ENCODE measurements around the gene WDFY4. TPM values are rescaled to one million over a fixed set of nuclear protein-coding genes. Genes with fewer than 3 reads are reported as not detected.

Gene WDFY4
- total and polyA plus RNA-seq, 2 of the 13 experiments (the other 11 are each of a cell fraction or from before 2014, with no cell fraction given) = not detected

GRCh38 chr10:48651293-48651692 is 33.4 kb upstream of the WDFY4 start:
- Histone ChIP-seq H4K20me1 (ENCODE audit: insufficient read depth, low read length) (no peaks in the 10 kb centered on the region), H3K27me3 (ENCODE audit: control insufficient read depth in 1 of 2, insufficient read depth in 2 of 2, low read length in 2 of 2) (peaks cover 2 to 21% of the 10 kb centered on the region in 2 experiments; a peak in 4 of 5 replicates), H3K4me2 (ENCODE audit: low read depth, low read length) (no peak overlapping the region), H3K36me3 (replicated peaks in 1 of 2; ENCODE audit: control insufficient read depth in 1 of 2, insufficient read depth in 2 of 2, low read length in 2 of 2) (no peaks in the 10 kb centered on the region), H3K4me1 (ENCODE audit: insufficient read depth, low read length) (peaks cover 8% of the 10 kb centered on the region), H3K9me3 (ENCODE audit: low read length) (no peaks in the 10 kb centered on the region), H3K4me3 (replicated peaks in 1 of 3; ENCODE audit: insufficient read depth in 1 of 3, low read depth in 2 of 3, low read length in 3 of 3) (no peak overlapping the region), H3K27ac (ENCODE audit: extremely low read length, insufficient read depth, low read length) (no peak overlapping the region), H3K79me2 (ENCODE audit: insufficient read depth, low read length) (no peaks in the 10 kb centered on the region), H2AFZ (ENCODE audit: low read length) (no peak overlapping the region), H3K9ac (ENCODE audit: insufficient read depth, low read depth, low read length) (no peak overlapping the region)
- in situ Hi-C loops (cut with HindIII; ENCODE audit: extremely low pct_ligation_motif_present, low pct_unique_long_range_greater_than_20kb) = loop anchor here (10.0 to 25.0 kb wide), 3 partner anchors 289 to 864 kb away; no protein-coding TSS in a partner anchor
- intact Hi-C loops (cut with micrococcal nuclease; ENCODE audit: unreplicated experiment) = no loop called here
- ATAC-seq (no peak), DNase-seq (ENCODE audit: low spot score) (no peak), FAIRE-seq (no peak)
- WGBS (ENCODE audit: low lambda C conversion rate) = 0% methylated on average over 2 of the region's 2 CpGs
- ChIA-PET CTCF (ENCODE audit: low intra/inter-chr PET ratio, low total read pairs) (no interaction called here), POLR2A (no interaction called here)
- no TSS peak for BruUV-seq (replicated peaks)
- TF ChIP-seq NFRKB (IDR thresholded peaks at IDR 0.05) = no peak
- no peak for TF ChIP-seq ZNF639 (CRISPR knock-in tag; conservative IDR thresholded peaks at IDR 0.05)
- no peak for TF ChIP-seq ZNF646 (CRISPR knock-in tag; IDR thresholded peaks at IDR 0.05)
- TF ChIP-seq ADNP (CRISPR knock-in tag; IDR thresholded peaks at IDR 0.05) = no peak
- TF ChIP-seq ZNF451 (CRISPR knock-in tag; IDR thresholded peaks at IDR 0.05) = no peak
- TF ChIP-seq CCAR2 (optimal IDR thresholded peaks at IDR 0.05; ENCODE audit: low read depth, low read length) = no peak
- TF ChIP-seq CREM (IDR thresholded peaks at IDR 0.05) = no peak
- TF ChIP-seq CREM (CRISPR knock-in tag; IDR thresholded peaks at IDR 0.05) = no peak
- no peak for TF ChIP-seq ZKSCAN5 (CRISPR knock-in tag; IDR thresholded peaks at IDR 0.05)
- no peak for TF ChIP-seq DBP (CRISPR knock-in tag; IDR thresholded peaks at IDR 0.05; ENCODE audit: not compliant biosample characterization)
- TF ChIP-seq TFAP4 (IDR thresholded peaks at IDR 0.05; ENCODE audit: borderline replicate concordance, low read depth) = no peak
- no peak for TF ChIP-seq ATF3 (CRISPR knock-in tag; IDR thresholded peaks at IDR 0.05)
- no peak for TF ChIP-seq ZFP36 (IDR thresholded peaks at IDR 0.05; ENCODE audit: borderline replicate concordance, low read depth, low read length, partially characterized antibody)
- TF ChIP-seq ZNF879 (CRISPR knock-in tag; IDR thresholded peaks at IDR 0.05) = no peak
- TF ChIP-seq ZSCAN5A (CRISPR knock-in tag; IDR thresholded peaks at IDR 0.05; ENCODE audit: borderline replicate concordance) = no peak

Data from HepG2 (cell line).